ENCODE measurements around the gene DIPK1C. TPM values are rescaled to one million over a fixed set of nuclear protein-coding genes. Genes with fewer than 3 reads are reported as not detected.

Gene DIPK1C
- total RNA-seq, 1 experiment from 2014 or later = not detected

DNA sequence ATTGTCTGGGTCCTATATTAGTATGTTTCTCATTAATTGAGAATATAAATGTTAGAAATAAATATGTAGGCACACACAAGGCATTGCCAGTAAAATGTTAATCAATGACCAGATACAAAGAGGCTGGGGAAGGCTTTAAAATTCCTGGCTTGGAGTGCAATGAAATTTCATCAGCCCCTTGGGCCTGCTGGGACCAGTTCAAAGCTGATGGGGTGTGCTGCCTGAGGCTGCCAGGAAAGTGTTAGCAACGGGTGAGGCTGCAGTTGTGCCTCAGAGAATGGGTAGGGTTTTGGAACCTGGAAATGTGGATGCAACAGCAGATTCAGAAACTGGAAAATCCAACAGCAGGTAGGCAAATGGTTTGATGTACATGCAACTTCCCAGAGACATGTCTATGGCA is 68.9 kb downstream of the DIPK1C start:
- RAD21 ChIA-PET (ENCODE audit: low non-redundant PET in 1 of 2, low total read pairs in 2 of 2, uncharacterized antibody in 2 of 2, unreplicated experiment in 2 of 2) = no interaction called here
- CTCF ChIA-PET = no interaction called here
- Histone ChIP-seq H3K9ac (ENCODE audit: low read length) (no peak overlapping the region), H3K4me1 (ENCODE audit: control insufficient read depth in 1 of 2, insufficient read depth in 2 of 2, low read length in 2 of 2) (no peaks in the 10 kb centered on the region), H4K20me1 (ENCODE audit: insufficient read depth) (no peaks in the 10 kb centered on the region), H3K36me3 (ENCODE audit: control insufficient read depth in 1 of 2, insufficient read depth in 2 of 2, low read length in 2 of 2) (no peaks in the 10 kb centered on the region), H3K79me2 (ENCODE audit: insufficient read depth, low read length) (no peaks in the 10 kb centered on the region), H3K27ac (ENCODE audit: low read depth, low read length) (no peak overlapping the region), H3K27me3 (ENCODE audit: insufficient read depth, low read length) (peaks cover 15% of the 10 kb centered on the region), H3K4me3 (replicated peaks in 1 of 2; ENCODE audit: low read depth in 1 of 2, low read length in 2 of 2) (no peak overlapping the region), H3K9me3 (ENCODE audit: control insufficient read depth in 1 of 2, insufficient read depth in 1 of 2, low read depth in 1 of 2, low read length in 2 of 2) (no peaks in the 10 kb centered on the region), H2AFZ (ENCODE audit: low read depth, low read length, poor library complexity, severe bottlenecking) (no peak overlapping the region), H3K4me2 (ENCODE audit: low read length) (no peak overlapping the region), H3K9me2 (ENCODE audit: insufficient read depth) (no peaks in the 10 kb centered on the region)
- ATAC-seq = no peak
- POLR2A ChIA-PET = no interaction called here
- no TSS peak for BruUV-seq (replicated peaks)
- TF ChIP-seq ZFX (IDR thresholded peaks at IDR 0.05) = no peak
- TF ChIP-seq ELF1 (IDR thresholded peaks at IDR 0.05; ENCODE audit: borderline replicate concordance, low read depth) = no peak
- no peak for TF ChIP-seq EZH2phosphoT487 (IDR thresholded peaks at IDR 0.05; ENCODE audit: borderline replicate concordance)
- TF ChIP-seq SRF (IDR thresholded peaks at IDR 0.05; ENCODE audit: low read depth) = no peak
- no peak for TF ChIP-seq CBX3 (IDR thresholded peaks at IDR 0.05; ENCODE audit: low read depth)
- TF ChIP-seq REST (IDR thresholded peaks at IDR 0.05; ENCODE audit: low read depth) = no peak
- TF ChIP-seq, protein P1, sequence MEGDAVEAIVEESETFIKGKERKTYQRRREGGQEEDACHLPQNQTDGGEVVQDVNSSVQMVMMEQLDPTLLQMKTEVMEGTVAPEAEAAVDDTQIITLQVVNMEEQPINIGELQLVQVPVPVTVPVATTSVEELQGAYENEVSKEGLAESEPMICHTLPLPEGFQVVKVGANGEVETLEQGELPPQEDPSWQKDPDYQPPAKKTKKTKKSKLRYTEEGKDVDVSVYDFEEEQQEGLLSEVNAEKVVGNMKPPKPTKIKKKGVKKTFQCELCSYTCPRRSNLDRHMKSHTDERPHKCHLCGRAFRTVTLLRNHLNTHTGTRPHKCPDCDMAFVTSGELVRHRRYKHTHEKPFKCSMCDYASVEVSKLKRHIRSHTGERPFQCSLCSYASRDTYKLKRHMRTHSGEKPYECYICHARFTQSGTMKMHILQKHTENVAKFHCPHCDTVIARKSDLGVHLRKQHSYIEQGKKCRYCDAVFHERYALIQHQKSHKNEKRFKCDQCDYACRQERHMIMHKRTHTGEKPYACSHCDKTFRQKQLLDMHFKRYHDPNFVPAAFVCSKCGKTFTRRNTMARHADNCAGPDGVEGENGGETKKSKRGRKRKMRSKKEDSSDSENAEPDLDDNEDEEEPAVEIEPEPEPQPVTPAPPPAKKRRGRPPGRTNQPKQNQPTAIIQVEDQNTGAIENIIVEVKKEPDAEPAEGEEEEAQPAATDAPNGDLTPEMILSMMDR (IDR thresholded peaks at IDR 0.05 in 2 of 3, conservative IDR thresholded peaks at IDR 0.05 in 1 of 3; ENCODE audit: borderline replicate concordance in 1 of 3, insufficient read depth in 1 of 3, low read depth in 2 of 3, low read length in 2 of 3) = no peak
- TF ChIP-seq POLR2AphosphoS5 (IDR thresholded peaks at IDR 0.05; ENCODE audit: low read depth, low read length) = no peak
- TF ChIP-seq SP1 (IDR thresholded peaks at IDR 0.05; ENCODE audit: low read depth) = no peak
- no peak for TF ChIP-seq SIN3A (IDR thresholded peaks at IDR 0.05; ENCODE audit: low read depth)
- TF ChIP-seq FOSL1 (IDR thresholded peaks at IDR 0.05; ENCODE audit: low read depth) = no peak
- TF ChIP-seq ZNF274 (IDR thresholded peaks at IDR 0.05; ENCODE audit: low read depth, low read length) = no peak
- TF ChIP-seq YY1 (IDR thresholded peaks at IDR 0.05; ENCODE audit: extremely low read depth, insufficient replicate concordance, low read depth, low read length) = no peak
- TF ChIP-seq, protein P2, sequence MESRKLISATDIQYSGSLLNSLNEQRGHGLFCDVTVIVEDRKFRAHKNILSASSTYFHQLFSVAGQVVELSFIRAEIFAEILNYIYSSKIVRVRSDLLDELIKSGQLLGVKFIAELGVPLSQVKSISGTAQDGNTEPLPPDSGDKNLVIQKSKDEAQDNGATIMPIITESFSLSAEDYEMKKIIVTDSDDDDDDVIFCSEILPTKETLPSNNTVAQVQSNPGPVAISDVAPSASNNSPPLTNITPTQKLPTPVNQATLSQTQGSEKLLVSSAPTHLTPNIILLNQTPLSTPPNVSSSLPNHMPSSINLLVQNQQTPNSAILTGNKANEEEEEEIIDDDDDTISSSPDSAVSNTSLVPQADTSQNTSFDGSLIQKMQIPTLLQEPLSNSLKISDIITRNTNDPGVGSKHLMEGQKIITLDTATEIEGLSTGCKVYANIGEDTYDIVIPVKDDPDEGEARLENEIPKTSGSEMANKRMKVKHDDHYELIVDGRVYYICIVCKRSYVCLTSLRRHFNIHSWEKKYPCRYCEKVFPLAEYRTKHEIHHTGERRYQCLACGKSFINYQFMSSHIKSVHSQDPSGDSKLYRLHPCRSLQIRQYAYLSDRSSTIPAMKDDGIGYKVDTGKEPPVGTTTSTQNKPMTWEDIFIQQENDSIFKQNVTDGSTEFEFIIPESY (IDR thresholded peaks at IDR 0.05; ENCODE audit: extremely low read depth, insufficient replicate concordance, low read length) = no peak
- no peak for TF ChIP-seq RAD21 (IDR thresholded peaks at IDR 0.05; ENCODE audit: low read depth)
- no peak for TF ChIP-seq CEBPB (IDR thresholded peaks at IDR 0.05; ENCODE audit: low read depth)
- intact Hi-C loops (cut with micrococcal nuclease) = no loop called here
- no peak for DNase-seq (ENCODE audit: low read depth, low spot score)
